ENCODE data around the gene SPHK2. TPM values are rescaled to one million over a fixed set of nuclear protein-coding genes. Genes with fewer than 3 reads are reported as not detected.

The SPHK2 gene
- polyA plus RNA-seq, 2 of the 4 experiments (the other 2 are of a cell fraction), result 6.1 to 18.3 TPM

DNA sequence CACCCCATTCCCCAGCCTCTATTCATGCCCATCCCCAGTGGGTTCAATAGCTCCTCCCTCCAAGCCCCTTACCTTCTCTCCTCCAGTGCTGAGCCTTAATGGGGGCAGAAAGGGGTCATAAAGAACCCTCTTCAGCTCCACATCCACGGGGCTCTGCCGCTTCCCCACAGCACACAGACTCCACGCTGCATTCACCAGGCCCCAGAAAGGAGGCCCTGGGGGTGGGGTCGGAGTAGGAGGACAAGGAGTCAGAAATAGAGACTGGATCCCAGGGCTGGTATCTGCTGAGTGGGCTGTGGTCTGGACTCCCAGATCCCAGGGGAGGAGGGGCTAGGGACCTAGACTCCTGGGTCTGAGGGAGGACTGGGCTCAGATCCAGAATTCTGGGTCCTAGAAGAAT lies 25.0 kb downstream of the SPHK2 start:
- FAIRE-seq, result no peak
- H3K4me3 ChIP-seq, result no peak overlapping the region
- peaks cover 18% of the 10 kb centered on the region; the same call in 2 of the 3 replicates for H3K4me1 ChIP-seq
- H3K27ac ChIP-seq, result 0 out of 6 replicates have a peak overlapping the region, but pooled peaks of 1 of the 2 experiments have one; percentile 3
- peak overlapping the region; percentile 94 for H3K4me2 ChIP-seq
- POLR2A ChIA-PET, result interaction anchor here (0.5 to 3.1 kb wide), 4 partner anchors 10 to 138 kb away, joined by 3 to 15 read pairs (median 7); partner anchors contain the start of genes RPL18 and SPHK2
- ATAC-seq, result no peak
- no peaks in the 10 kb centered on the region for H3K9me3 ChIP-seq
- WGBS (ENCODE audit: missing lambda C conversion rate), result 86% methylated on average over 4 of the region's 4 CpGs
- CTCF ChIA-PET, result interaction anchor here (1.0 to 3.5 kb wide), 8 partner anchors 12 to 197 kb away, joined by 3 to 31 read pairs (median 14); partner anchors contain the start of gene HSD17B14
- DNase-seq (ENCODE audit: low read depth in 1 of 2, low spot score in 1 of 2), result no peak
- TF ChIP-seq POLR2AphosphoS2 (conservative IDR thresholded peaks at IDR 0.05; ENCODE audit: low read length) (no peak), KDM1A (IDR thresholded peaks at IDR 0.05; ENCODE audit: low read depth) (no peak), EHMT2 (IDR thresholded peaks at IDR 0.05; ENCODE audit: low read depth) (no peak), SREBF2 (IDR thresholded peaks at IDR 0.05) (no peak), HDAC2 (IDR thresholded peaks at IDR 0.05) (no peak), HEYL (CRISPR knock-in tag; IDR thresholded peaks at IDR 0.05) (no peak), CEBPB (IDR thresholded peaks at IDR 0.05) (no peak), CBX8 (IDR thresholded peaks at IDR 0.05) (no peak), CBX2 (IDR thresholded peaks at IDR 0.05; ENCODE audit: borderline replicate concordance, low read depth) (no peak), BHLHE40 (IDR thresholded peaks at IDR 0.05; ENCODE audit: low read depth, low read length) (no peak), EHF (CRISPR knock-in tag; IDR thresholded peaks at IDR 0.05) (no peak), RCOR1 (IDR thresholded peaks at IDR 0.05; ENCODE audit: low read depth, low read length) (no peak)
- TF ChIP-seq, protein P1, sequence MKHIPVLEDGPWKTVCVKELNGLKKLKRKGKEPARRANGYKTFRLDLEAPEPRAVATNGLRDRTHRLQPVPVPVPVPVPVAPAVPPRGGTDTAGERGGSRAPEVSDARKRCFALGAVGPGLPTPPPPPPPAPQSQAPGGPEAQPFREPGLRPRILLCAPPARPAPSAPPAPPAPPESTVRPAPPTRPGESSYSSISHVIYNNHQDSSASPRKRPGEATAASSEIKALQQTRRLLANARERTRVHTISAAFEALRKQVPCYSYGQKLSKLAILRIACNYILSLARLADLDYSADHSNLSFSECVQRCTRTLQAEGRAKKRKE (CRISPR knock-in tag; IDR thresholded peaks at IDR 0.05; ENCODE audit: low read depth), result no peak
- TF ChIP-seq, protein P2, sequence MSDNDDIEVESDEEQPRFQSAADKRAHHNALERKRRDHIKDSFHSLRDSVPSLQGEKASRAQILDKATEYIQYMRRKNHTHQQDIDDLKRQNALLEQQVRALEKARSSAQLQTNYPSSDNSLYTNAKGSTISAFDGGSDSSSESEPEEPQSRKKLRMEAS (IDR thresholded peaks at IDR 0.05), result no peak
- TF ChIP-seq, protein P3, sequence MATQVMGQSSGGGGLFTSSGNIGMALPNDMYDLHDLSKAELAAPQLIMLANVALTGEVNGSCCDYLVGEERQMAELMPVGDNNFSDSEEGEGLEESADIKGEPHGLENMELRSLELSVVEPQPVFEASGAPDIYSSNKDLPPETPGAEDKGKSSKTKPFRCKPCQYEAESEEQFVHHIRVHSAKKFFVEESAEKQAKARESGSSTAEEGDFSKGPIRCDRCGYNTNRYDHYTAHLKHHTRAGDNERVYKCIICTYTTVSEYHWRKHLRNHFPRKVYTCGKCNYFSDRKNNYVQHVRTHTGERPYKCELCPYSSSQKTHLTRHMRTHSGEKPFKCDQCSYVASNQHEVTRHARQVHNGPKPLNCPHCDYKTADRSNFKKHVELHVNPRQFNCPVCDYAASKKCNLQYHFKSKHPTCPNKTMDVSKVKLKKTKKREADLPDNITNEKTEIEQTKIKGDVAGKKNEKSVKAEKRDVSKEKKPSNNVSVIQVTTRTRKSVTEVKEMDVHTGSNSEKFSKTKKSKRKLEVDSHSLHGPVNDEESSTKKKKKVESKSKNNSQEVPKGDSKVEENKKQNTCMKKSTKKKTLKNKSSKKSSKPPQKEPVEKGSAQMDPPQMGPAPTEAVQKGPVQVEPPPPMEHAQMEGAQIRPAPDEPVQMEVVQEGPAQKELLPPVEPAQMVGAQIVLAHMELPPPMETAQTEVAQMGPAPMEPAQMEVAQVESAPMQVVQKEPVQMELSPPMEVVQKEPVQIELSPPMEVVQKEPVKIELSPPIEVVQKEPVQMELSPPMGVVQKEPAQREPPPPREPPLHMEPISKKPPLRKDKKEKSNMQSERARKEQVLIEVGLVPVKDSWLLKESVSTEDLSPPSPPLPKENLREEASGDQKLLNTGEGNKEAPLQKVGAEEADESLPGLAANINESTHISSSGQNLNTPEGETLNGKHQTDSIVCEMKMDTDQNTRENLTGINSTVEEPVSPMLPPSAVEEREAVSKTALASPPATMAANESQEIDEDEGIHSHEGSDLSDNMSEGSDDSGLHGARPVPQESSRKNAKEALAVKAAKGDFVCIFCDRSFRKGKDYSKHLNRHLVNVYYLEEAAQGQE (IDR thresholded peaks at IDR 0.05), result no peak

DNA sequence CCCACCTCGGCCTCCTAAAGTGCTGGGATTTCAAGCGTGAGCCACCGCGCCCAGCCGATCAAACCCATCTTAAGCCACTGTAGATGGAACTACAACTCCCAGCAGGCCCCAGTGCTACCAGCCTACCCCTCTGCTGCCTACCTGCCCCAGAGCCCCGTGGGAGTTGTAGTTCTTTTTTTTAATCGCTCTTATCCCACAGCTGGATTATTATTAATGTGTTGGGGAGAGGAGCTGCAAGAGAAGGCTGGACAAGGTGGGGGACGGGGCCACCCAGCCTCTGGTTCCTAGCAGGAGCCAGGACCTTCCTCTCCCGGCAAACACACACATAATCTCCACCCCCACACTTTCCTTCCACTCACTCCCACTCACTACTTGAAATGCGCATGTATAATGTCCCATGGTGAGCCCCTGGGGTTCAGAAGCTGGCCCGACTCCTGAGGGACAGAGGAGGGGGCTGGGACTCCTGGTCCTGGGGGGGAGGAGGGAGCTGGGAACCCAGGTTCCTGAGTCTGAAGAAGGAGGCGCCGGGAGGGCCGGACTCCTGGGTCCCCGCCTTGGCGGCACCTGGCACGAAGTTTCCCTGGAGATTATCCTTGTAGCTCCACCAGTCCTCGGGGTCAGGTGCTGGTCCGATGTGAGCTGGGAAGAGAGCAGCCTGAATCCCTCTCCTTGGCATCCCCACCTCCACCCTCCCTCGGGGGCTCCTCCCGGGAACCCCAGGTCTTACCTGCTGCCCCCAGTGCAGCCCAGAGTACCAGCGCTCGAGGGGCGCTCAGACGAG lies 25.7 kb downstream of the SPHK2 start:
- H3K27ac ChIP-seq, result peak overlapping the region; percentile 87 to 88
- H3K4me2 ChIP-seq, result peak overlapping the region; percentile 94
- WGBS (ENCODE audit: missing lambda C conversion rate), result 4% methylated on average over 18 of the region's 25 CpGs
- H3K4me1 ChIP-seq, result peaks cover 18% of the 10 kb centered on the region; the same call in 2 of the 3 replicates
- no peak for TF ChIP-seq HOXA7 (CRISPR knock-in tag; IDR thresholded peaks at IDR 0.05)
- TF ChIP-seq HDAC2 (IDR thresholded peaks at IDR 0.05), result no peak
- TF ChIP-seq, protein P4, sequence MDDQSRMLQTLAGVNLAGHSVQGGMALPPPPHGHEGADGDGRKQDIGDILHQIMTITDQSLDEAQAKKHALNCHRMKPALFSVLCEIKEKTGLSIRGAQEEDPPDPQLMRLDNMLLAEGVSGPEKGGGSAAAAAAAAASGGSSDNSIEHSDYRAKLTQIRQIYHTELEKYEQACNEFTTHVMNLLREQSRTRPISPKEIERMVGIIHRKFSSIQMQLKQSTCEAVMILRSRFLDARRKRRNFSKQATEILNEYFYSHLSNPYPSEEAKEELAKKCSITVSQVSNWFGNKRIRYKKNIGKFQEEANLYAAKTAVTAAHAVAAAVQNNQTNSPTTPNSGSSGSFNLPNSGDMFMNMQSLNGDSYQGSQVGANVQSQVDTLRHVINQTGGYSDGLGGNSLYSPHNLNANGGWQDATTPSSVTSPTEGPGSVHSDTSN (IDR thresholded peaks at IDR 0.05), result 0 out of 2 replicates have a peak, but pooled peaks have one; percentile 44
- 0 out of 2 replicates have a peak, but pooled peaks have one; percentile 54 for TF ChIP-seq FOXS1 (CRISPR knock-in tag; IDR thresholded peaks at IDR 0.05)
- TF ChIP-seq, protein P5, sequence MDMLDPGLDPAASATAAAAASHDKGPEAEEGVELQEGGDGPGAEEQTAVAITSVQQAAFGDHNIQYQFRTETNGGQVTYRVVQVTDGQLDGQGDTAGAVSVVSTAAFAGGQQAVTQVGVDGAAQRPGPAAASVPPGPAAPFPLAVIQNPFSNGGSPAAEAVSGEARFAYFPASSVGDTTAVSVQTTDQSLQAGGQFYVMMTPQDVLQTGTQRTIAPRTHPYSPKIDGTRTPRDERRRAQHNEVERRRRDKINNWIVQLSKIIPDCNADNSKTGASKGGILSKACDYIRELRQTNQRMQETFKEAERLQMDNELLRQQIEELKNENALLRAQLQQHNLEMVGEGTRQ (IDR thresholded peaks at IDR 0.05), result no peak
- TF ChIP-seq PHF8 (IDR thresholded peaks at IDR 0.05; ENCODE audit: borderline replicate concordance, low read depth), result no peak
- TF ChIP-seq JUN (IDR thresholded peaks at IDR 0.05), result peak in 1 of 2 experiments; percentile 25; a peak in 1 of 5 replicates
- DNase-seq (ENCODE audit: low read depth in 1 of 2, low spot score in 1 of 2), result peak; percentile 86 to 88
- ChIA-PET POLR2A (interaction anchor here (0.5 to 3.1 kb wide), 9 partner anchors 10 to 316 kb away, joined by 3 to 15 read pairs (median 5); partner anchors contain the start of genes PPP1R15A, RPL18 and SPHK2), CTCF (interaction anchor here (0.5 to 3.5 kb wide), 45 partner anchors 9 to 349 kb away, joined by 3 to 39 read pairs (median 5); partner anchors contain the start of genes FUT1, HSD17B14, IZUMO1 and KDELR1)
- peak; percentile 65 to 83 for ATAC-seq
- FAIRE-seq, result no peak
- no peaks in the 10 kb centered on the region for H3K9me3 ChIP-seq
- H3K4me3 ChIP-seq, result peak overlapping the region; percentile 54

Data from A549 (cell line).